Measurements from ENCODE around the gene PARVB.

Gene PARVB

GRCh38 chr22:44026066-44026629, 2.0 kb downstream of the PARVB start:
- no peaks in the 10 kb centered on the region for H3K36me3 ChIP-seq (replicated peaks in 1 of 2; ENCODE audit: control insufficient read depth in 2 of 2, insufficient read depth in 2 of 2, low read length in 2 of 2)
- no peak overlapping the region for H2BK15ac ChIP-seq (ENCODE audit: low read length)
- peaks cover 0 to 5% of the 10 kb centered on the region in 2 donors for H3K4me1 ChIP-seq (ENCODE audit: control insufficient read depth in 2 of 2, insufficient read depth in 1 of 2, low read depth in 1 of 2, low read length in 2 of 2)
- no peak overlapping the region for H3K4me3 ChIP-seq (ENCODE audit: low read length in 2 of 2)
- no peak overlapping the region for H4K91ac ChIP-seq (ENCODE audit: low read depth, low read length, poor library complexity)
- H3K4ac ChIP-seq (ENCODE audit: low read length), result no peak overlapping the region
- DNase-seq (ENCODE audit: low spot score), result no peak
- H3K4me2 ChIP-seq (ENCODE audit: insufficient read depth, low read length, poor library complexity, severe bottlenecking), result no peak overlapping the region
- no peak overlapping the region for H2BK12ac ChIP-seq (ENCODE audit: low read length)
- H3K18ac ChIP-seq (ENCODE audit: low read length), result no peak overlapping the region
- H3K23ac ChIP-seq (ENCODE audit: low read depth, low read length, poor library complexity), result no peak overlapping the region
- H2AK5ac ChIP-seq (ENCODE audit: low read depth, low read length), result peak overlapping the region; percentile 18
- H3K14ac ChIP-seq (ENCODE audit: low read length), result no peak overlapping the region
- H2AFZ ChIP-seq (ENCODE audit: low read length), result peak overlapping the region; percentile 50
- no peak overlapping the region for H2BK120ac ChIP-seq (ENCODE audit: low read depth, low read length)
- no peak overlapping the region for H4K8ac ChIP-seq (ENCODE audit: low read depth, low read length)
- peaks cover 0 to 16% (median 0%) of the 10 kb centered on the region in 3 experiments for H3K27me3 ChIP-seq (ENCODE audit: control insufficient read depth in 3 of 3, insufficient read depth in 3 of 3, low read depth in 1 of 3, low read length in 3 of 3)
- peaks cover 0 to 2% of the 10 kb centered on the region in 2 donors for H3K9me3 ChIP-seq (replicated peaks in 1 of 2; ENCODE audit: control insufficient read depth in 2 of 2, insufficient read depth in 1 of 2, low read depth in 1 of 2, low read length in 2 of 2)
- peaks cover 2% of the 10 kb centered on the region for H3K79me1 ChIP-seq (ENCODE audit: low read depth, low read length)
- WGBS, 2 donors (ENCODE audit: extremely low coverage in 2 of 2, insufficient read length in 2 of 2, insufficient replicate concordance in 1 of 2), result no CpG with 5 or more reads among the region's 17 CpGs
- no peak overlapping the region for H3K9ac ChIP-seq (ENCODE audit: low read depth, low read length, poor library complexity)
- no peak overlapping the region for H2BK5ac ChIP-seq (ENCODE audit: low read length)
- no peak overlapping the region for H3K27ac ChIP-seq (replicated peaks; ENCODE audit: low read length)

- peak overlapping the region; percentile 24 for H3K18ac ChIP-seq (ENCODE audit: low read length)
- H3K79me1 ChIP-seq (ENCODE audit: low read depth, low read length), result peaks cover 2% of the 10 kb centered on the region
- DNase-seq (ENCODE audit: low spot score), result no peak
- H2AFZ ChIP-seq (ENCODE audit: low read length), result peak overlapping the region; percentile 50
- no peak overlapping the region for H3K23ac ChIP-seq (ENCODE audit: low read depth, low read length, poor library complexity)
- no peak overlapping the region for H2BK5ac ChIP-seq (ENCODE audit: low read length)
- no peak overlapping the region for H3K4ac ChIP-seq (ENCODE audit: low read length)
- H3K14ac ChIP-seq (ENCODE audit: low read length), result no peak overlapping the region
- no peak overlapping the region for H2BK12ac ChIP-seq (ENCODE audit: low read length)
- no peak overlapping the region for H3K4me2 ChIP-seq (ENCODE audit: insufficient read depth, low read length, poor library complexity, severe bottlenecking)
- no peak overlapping the region for H2BK15ac ChIP-seq (ENCODE audit: low read length)
- H2BK120ac ChIP-seq (ENCODE audit: low read depth, low read length), result no peak overlapping the region
- peak overlapping the region; percentile 19 for H2AK5ac ChIP-seq (ENCODE audit: low read depth, low read length)
- no peaks in the 10 kb centered on the region for H3K36me3 ChIP-seq (replicated peaks in 1 of 2; ENCODE audit: control insufficient read depth in 2 of 2, insufficient read depth in 2 of 2, low read length in 2 of 2)
- H3K4me3 ChIP-seq (ENCODE audit: low read length in 2 of 2), result no peak overlapping the region
- peak overlapping the region; percentile 0 for H3K9ac ChIP-seq (ENCODE audit: low read depth, low read length, poor library complexity)
- WGBS, 2 donors (ENCODE audit: extremely low coverage in 2 of 2, insufficient read length in 2 of 2, insufficient replicate concordance in 1 of 2), result no CpG with 5 or more reads among the region's 28 CpGs
- H4K91ac ChIP-seq (ENCODE audit: low read depth, low read length, poor library complexity), result no peak overlapping the region
- peak overlapping the region; percentile 92 for H4K8ac ChIP-seq (ENCODE audit: low read depth, low read length)
- peaks cover 0 to 2% of the 10 kb centered on the region in 2 donors for H3K9me3 ChIP-seq (replicated peaks in 1 of 2; ENCODE audit: control insufficient read depth in 2 of 2, insufficient read depth in 1 of 2, low read depth in 1 of 2, low read length in 2 of 2)
- H3K27me3 ChIP-seq (ENCODE audit: control insufficient read depth in 3 of 3, insufficient read depth in 3 of 3, low read depth in 1 of 3, low read length in 3 of 3), result peaks cover 0 to 16% (median 0%) of the 10 kb centered on the region in 3 experiments
- peaks cover 0 to 5% of the 10 kb centered on the region in 2 donors for H3K4me1 ChIP-seq (ENCODE audit: control insufficient read depth in 2 of 2, insufficient read depth in 1 of 2, low read depth in 1 of 2, low read length in 2 of 2)
- no peak overlapping the region for H3K27ac ChIP-seq (replicated peaks; ENCODE audit: low read length)
Observed at GRCh38 chr22:44026630-44027511, 2.8 kb downstream of the PARVB start.

- H2AK5ac ChIP-seq (ENCODE audit: low read depth, low read length), result no peak overlapping the region
- H3K4ac ChIP-seq (ENCODE audit: low read length), result no peak overlapping the region
- H2BK12ac ChIP-seq (ENCODE audit: low read length), result no peak overlapping the region
- no peak overlapping the region for H3K4me2 ChIP-seq (ENCODE audit: insufficient read depth, low read length, poor library complexity, severe bottlenecking)
- H3K79me1 ChIP-seq (ENCODE audit: low read depth, low read length), result peaks cover 2% of the 10 kb centered on the region
- no peak overlapping the region for H2BK120ac ChIP-seq (ENCODE audit: low read depth, low read length)
- DNase-seq (ENCODE audit: low spot score), result no peak
- peaks cover 0 to 5% of the 10 kb centered on the region in 2 donors for H3K4me1 ChIP-seq (ENCODE audit: control insufficient read depth in 2 of 2, insufficient read depth in 1 of 2, low read depth in 1 of 2, low read length in 2 of 2)
- H4K91ac ChIP-seq (ENCODE audit: low read depth, low read length, poor library complexity), result no peak overlapping the region
- H3K23ac ChIP-seq (ENCODE audit: low read depth, low read length, poor library complexity), result no peak overlapping the region
- H3K9me3 ChIP-seq (replicated peaks in 1 of 2; ENCODE audit: control insufficient read depth in 2 of 2, insufficient read depth in 1 of 2, low read depth in 1 of 2, low read length in 2 of 2), result peaks cover 0 to 4% of the 10 kb centered on the region in 2 donors
- no peak overlapping the region for H3K18ac ChIP-seq (ENCODE audit: low read length)
- no peak overlapping the region for H2AFZ ChIP-seq (ENCODE audit: low read length)
- H2BK5ac ChIP-seq (ENCODE audit: low read length), result no peak overlapping the region
- no CpG with 5 or more reads among the region's 7 CpGs for WGBS, 2 donors (ENCODE audit: extremely low coverage in 2 of 2, insufficient read length in 2 of 2, insufficient replicate concordance in 1 of 2)
- no peak overlapping the region for H3K14ac ChIP-seq (ENCODE audit: low read length)
- H3K27me3 ChIP-seq (ENCODE audit: control insufficient read depth in 3 of 3, insufficient read depth in 3 of 3, low read depth in 1 of 3, low read length in 3 of 3), result peaks cover 0 to 16% (median 0%) of the 10 kb centered on the region in 3 experiments
- H3K4me3 ChIP-seq (ENCODE audit: low read length in 2 of 2), result no peak overlapping the region
- no peak overlapping the region for H3K27ac ChIP-seq (replicated peaks; ENCODE audit: low read length)
- no peak overlapping the region for H4K8ac ChIP-seq (ENCODE audit: low read depth, low read length)
- no peak overlapping the region for H3K9ac ChIP-seq (ENCODE audit: low read depth, low read length, poor library complexity)
- no peak overlapping the region for H2BK15ac ChIP-seq (ENCODE audit: low read length)
- no peaks in the 10 kb centered on the region for H3K36me3 ChIP-seq (replicated peaks in 1 of 2; ENCODE audit: control insufficient read depth in 2 of 2, insufficient read depth in 2 of 2, low read length in 2 of 2)
Observed at GRCh38 chr22:44028091-44028490, 4.0 kb downstream of the PARVB start.

- Histone ChIP-seq H2AFZ (ENCODE audit: low read length) (no peak overlapping the region), H2BK12ac (ENCODE audit: low read length) (no peak overlapping the region), H3K36me3 (replicated peaks in 1 of 2; ENCODE audit: control insufficient read depth in 2 of 2, insufficient read depth in 2 of 2, low read length in 2 of 2) (no peaks in the 10 kb centered on the region), H3K18ac (ENCODE audit: low read length) (no peak overlapping the region), H3K27me3 (ENCODE audit: control insufficient read depth in 3 of 3, insufficient read depth in 3 of 3, low read depth in 1 of 3, low read length in 3 of 3) (peaks cover 0 to 13% (median 0%) of the 10 kb centered on the region in 3 experiments), H3K4me1 (ENCODE audit: control insufficient read depth in 2 of 2, insufficient read depth in 1 of 2, low read depth in 1 of 2, low read length in 2 of 2) (peaks cover 0 to 3% of the 10 kb centered on the region in 2 donors), H3K79me1 (ENCODE audit: low read depth, low read length) (no peaks in the 10 kb centered on the region), H2AK5ac (ENCODE audit: low read depth, low read length) (no peak overlapping the region), H3K27ac (replicated peaks; ENCODE audit: low read length) (no peak overlapping the region), H2BK5ac (ENCODE audit: low read length) (no peak overlapping the region), H3K4me3 (ENCODE audit: low read length in 2 of 2) (no peak overlapping the region), H2BK15ac (ENCODE audit: low read length) (no peak overlapping the region), H3K4me2 (ENCODE audit: insufficient read depth, low read length, poor library complexity, severe bottlenecking) (no peak overlapping the region), H3K14ac (ENCODE audit: low read length) (no peak overlapping the region), H4K91ac (ENCODE audit: low read depth, low read length, poor library complexity) (no peak overlapping the region), H3K4ac (ENCODE audit: low read length) (no peak overlapping the region), H3K23ac (ENCODE audit: low read depth, low read length, poor library complexity) (no peak overlapping the region), H2BK120ac (ENCODE audit: low read depth, low read length) (no peak overlapping the region), H4K8ac (ENCODE audit: low read depth, low read length) (no peak overlapping the region), H3K9me3 (replicated peaks in 1 of 2; ENCODE audit: control insufficient read depth in 2 of 2, insufficient read depth in 1 of 2, low read depth in 1 of 2, low read length in 2 of 2) (peaks cover 0 to 4% of the 10 kb centered on the region in 2 donors), H3K9ac (ENCODE audit: low read depth, low read length, poor library complexity) (no peak overlapping the region)
- no peak for DNase-seq (ENCODE audit: low spot score)
- WGBS, 2 donors (ENCODE audit: extremely low coverage in 2 of 2, insufficient read length in 2 of 2, insufficient replicate concordance in 1 of 2), result no CpG with 5 or more reads among the region's 4 CpGs
Observed at GRCh38 chr22:44029069-44029468, 5.0 kb downstream of the PARVB start.

Data from neuronal stem cell (in vitro differentiated cells).